ENCODE results near the gene COX7B2.

COX7B2 gene

GRCh38 chr4:46909078-46909477 is at the start of gene COX7B2:
Gene COX7B2, minus strand, starts transcription at chr4:46909245. Its CDS starts 174,053 bp downstream, at chr4:46735192.
- FAIRE-seq, result no peak
- no peak for DNase-seq (ENCODE audit: insufficient read length, low spot score)

- no peak for DNase-seq (ENCODE audit: insufficient read length, low spot score)
- no peak for FAIRE-seq
Observed at GRCh38 chr4:46956451-46956850, 47.4 kb upstream of the COX7B2 start.

GRCh38 chr4:46955601-46956000 is 46.6 kb upstream of the COX7B2 start:
- DNase-seq (ENCODE audit: insufficient read length, low spot score) (no peak), FAIRE-seq (no peak)

GRCh38 chr4:46954643-46955042 is 45.6 kb upstream of the COX7B2 start:
- DNase-seq (ENCODE audit: insufficient read length, low spot score) (no peak), FAIRE-seq (no peak)

GRCh38 chr4:46953564-46953963 is 44.5 kb upstream of the COX7B2 start:
- FAIRE-seq (no peak), DNase-seq (ENCODE audit: insufficient read length, low spot score) (no peak)

- FAIRE-seq (no peak), DNase-seq (ENCODE audit: insufficient read length, low spot score) (no peak)
Observed at GRCh38 chr4:46952451-46952850, 43.4 kb upstream of the COX7B2 start.

- no peak for FAIRE-seq
- no peak for DNase-seq (ENCODE audit: insufficient read length, low spot score)
Observed at GRCh38 chr4:46950826-46951225, 41.8 kb upstream of the COX7B2 start.

- DNase-seq (ENCODE audit: insufficient read length, low spot score), result no peak
- no peak for FAIRE-seq
Observed at GRCh38 chr4:46949822-46950221, 40.8 kb upstream of the COX7B2 start.

GRCh38 chr4:46947541-46947940 is 38.5 kb upstream of the COX7B2 start:
- FAIRE-seq (no peak), DNase-seq (ENCODE audit: insufficient read length, low spot score) (no peak)

- DNase-seq (ENCODE audit: insufficient read length, low spot score) (no peak), FAIRE-seq (no peak)
Observed at GRCh38 chr4:46946919-46947536, 38.0 kb upstream of the COX7B2 start.

GRCh38 chr4:46945062-46945461 is 36.0 kb upstream of the COX7B2 start:
- DNase-seq (ENCODE audit: insufficient read length, low spot score) (no peak), FAIRE-seq (no peak)

GRCh38 chr4:46944345-46944744 is 35.3 kb upstream of the COX7B2 start:
- FAIRE-seq, result no peak
- no peak for DNase-seq (ENCODE audit: insufficient read length, low spot score)

- FAIRE-seq (no peak), DNase-seq (ENCODE audit: insufficient read length, low spot score) (no peak)
Observed at GRCh38 chr4:46937493-46937892, 28.4 kb upstream of the COX7B2 start.

- DNase-seq (ENCODE audit: insufficient read length, low spot score) (no peak), FAIRE-seq (no peak)
Observed at GRCh38 chr4:46934726-46935125, 25.7 kb upstream of the COX7B2 start.

- DNase-seq (ENCODE audit: insufficient read length, low spot score) (peak; percentile 0), FAIRE-seq (no peak)
Observed at GRCh38 chr4:46933686-46934085, 24.6 kb upstream of the COX7B2 start.

GRCh38 chr4:46931981-46932380 is 22.9 kb upstream of the COX7B2 start:
- peak; percentile 1 for DNase-seq (ENCODE audit: insufficient read length, low spot score)
- FAIRE-seq, result no peak

- no peak for DNase-seq (ENCODE audit: insufficient read length, low spot score)
- no peak for FAIRE-seq
Observed at GRCh38 chr4:46930891-46931290, 21.8 kb upstream of the COX7B2 start.

- DNase-seq (ENCODE audit: insufficient read length, low spot score) (no peak), FAIRE-seq (no peak)
Observed at GRCh38 chr4:46927201-46927600, 18.2 kb upstream of the COX7B2 start.

GRCh38 chr4:46924789-46925529 is 15.9 kb upstream of the COX7B2 start:
- FAIRE-seq (no peak), DNase-seq (ENCODE audit: insufficient read length, low spot score) (no peak)

- FAIRE-seq, result no peak
- no peak for DNase-seq (ENCODE audit: insufficient read length, low spot score)
Observed at GRCh38 chr4:46922205-46922604, 13.2 kb upstream of the COX7B2 start.

GRCh38 chr4:46908148-46908547 is 897 bp downstream of the COX7B2 start:
- DNase-seq (ENCODE audit: insufficient read length, low spot score) (no peak), FAIRE-seq (no peak)

GRCh38 chr4:46900082-46900481 is 9.0 kb downstream of the COX7B2 start:
- DNase-seq (ENCODE audit: insufficient read length, low spot score), result no peak
- FAIRE-seq, result no peak

Data from HTR-8/SVneo (cell line).